Measurements from ENCODE around the gene VASN. TPM values are rescaled to one million over a fixed set of nuclear protein-coding genes. Genes with fewer than 3 reads are reported as not detected.
A peak's percentile ranks its signal among the peaks of the same experiment; 100 is the strongest.

The VASN gene
- total RNA-seq, 2 donors from 2014 or later: 2.2 to 4.8 TPM

DNA sequence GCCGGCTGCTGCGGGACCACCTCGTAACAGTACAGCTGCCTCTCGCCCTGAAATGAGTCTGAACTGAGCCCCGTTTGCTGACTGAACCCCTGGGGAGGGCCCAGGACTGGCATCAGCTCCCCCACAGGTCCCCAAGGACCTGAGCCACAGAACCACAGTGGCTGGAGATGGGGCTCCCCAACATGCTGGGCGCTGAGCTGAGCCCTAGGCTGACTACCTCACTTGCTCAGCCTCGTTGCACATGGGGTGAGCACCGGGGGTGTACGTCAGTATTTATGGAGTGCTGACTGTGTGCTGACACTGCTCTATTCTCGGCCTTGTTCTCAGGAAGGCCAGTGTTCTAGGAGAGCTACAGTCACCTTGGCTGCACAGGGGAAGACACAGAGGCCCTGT, 6.6 kb upstream of the VASN start:
- no peak for DNase-seq
- no peak for ATAC-seq
- intact Hi-C loops (cut with DNase I, micrococcal nuclease): no loop called here

- no peak for ATAC-seq
- intact Hi-C loops (cut with DNase I, micrococcal nuclease): no loop called here
- no peak for DNase-seq
Observed at GRCh38 chr16:4365615-4366014, 6.0 kb upstream of the VASN start.

- intact Hi-C loops (cut with DNase I, micrococcal nuclease): no loop called here
- no peak for DNase-seq
- ATAC-seq: no peak
Observed at GRCh38 chr16:4366016-4366415, 5.6 kb upstream of the VASN start.

DNA sequence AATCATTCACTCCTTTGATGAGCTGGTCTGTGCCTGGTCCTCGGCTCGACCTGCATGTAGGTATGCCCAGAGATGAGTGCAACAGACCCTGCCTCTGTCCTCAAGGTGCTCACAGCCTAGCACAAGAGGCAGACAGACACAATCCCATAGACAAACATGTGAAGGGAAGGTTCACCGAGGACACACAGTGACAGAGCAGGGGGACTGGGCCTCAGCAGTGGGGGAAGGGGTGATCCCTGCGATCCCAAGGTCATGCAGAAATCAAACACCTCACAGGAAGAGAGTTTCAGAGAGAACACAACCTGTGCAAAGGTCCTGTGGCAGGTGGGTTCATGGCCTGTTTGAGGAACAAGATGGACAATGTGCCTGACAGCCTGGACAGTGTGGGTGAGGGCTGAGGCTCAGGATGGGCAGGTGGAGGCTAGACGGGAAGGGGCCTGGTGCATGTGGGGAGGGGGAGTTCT, 4.2 kb upstream of the VASN start:
- intact Hi-C loops (cut with DNase I, micrococcal nuclease): no loop called here
- no peak for DNase-seq
- ATAC-seq: no peak

DNA sequence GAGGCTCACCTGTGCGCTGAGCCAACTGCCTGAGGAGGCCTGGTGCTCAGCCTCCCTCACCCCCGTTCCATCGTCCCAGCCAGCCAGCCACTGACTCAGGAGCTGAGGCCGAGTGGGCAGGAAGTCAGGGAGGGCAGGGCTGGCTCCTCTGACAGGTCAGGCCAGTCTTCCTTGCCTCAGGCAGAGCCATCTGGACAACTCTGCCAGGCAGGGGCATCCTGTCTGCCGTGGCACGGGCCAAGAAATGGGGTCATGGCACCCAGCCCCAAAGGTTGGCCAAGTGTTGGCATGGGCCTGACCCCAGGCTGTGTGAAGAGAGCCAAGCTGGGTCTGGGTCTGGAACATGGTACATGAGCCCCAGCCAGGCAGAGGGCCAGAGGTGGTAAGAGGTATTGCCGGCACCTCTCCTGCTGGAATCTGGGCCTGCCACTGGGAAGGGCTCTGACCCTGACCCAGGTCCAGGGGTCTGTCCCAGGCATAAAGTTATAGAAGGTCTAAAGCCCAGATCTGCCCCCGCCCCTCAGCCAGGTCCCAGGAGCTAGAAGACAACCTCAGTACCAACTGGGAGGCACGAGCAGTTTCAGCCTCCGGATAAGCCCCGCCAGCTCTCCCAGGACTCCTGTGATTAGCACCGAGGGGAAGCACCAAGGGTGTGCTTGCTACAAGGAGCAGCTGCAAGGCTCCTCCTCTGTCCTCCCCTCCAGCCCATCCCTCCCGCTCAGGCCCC, 2.5 kb upstream of the VASN start:
- no peak for ATAC-seq
- intact Hi-C loops (cut with DNase I, micrococcal nuclease): no loop called here
- no peak for DNase-seq

GRCh38 chr16:4370151-4370550, 1.5 kb upstream of the VASN start:
- intact Hi-C loops (cut with DNase I, micrococcal nuclease): no loop called here

GRCh38 chr16:4370570-4371356, 885 bp upstream of the VASN start:
- ATAC-seq: no peak
- DNase-seq: peak; percentile 50 to 58
- intact Hi-C loops (cut with DNase I, micrococcal nuclease): no loop called here

More at GRCh38 chr16:4370151-4370550, 1.5 kb upstream of the VASN start:
- no peak for DNase-seq
- no peak for ATAC-seq

- ATAC-seq (peak; percentile 47), DNase-seq (no peak)
Observed at GRCh38 chr16:4372001-4372577, 441 bp downstream of the VASN start.

GRCh38 chr16:4372578-4373355, 1.1 kb downstream of the VASN start:
- DNase-seq (peak; percentile 39 to 56), ATAC-seq (no peak)
- intact Hi-C loops (cut with DNase I, micrococcal nuclease): no loop called here

More at GRCh38 chr16:4372001-4372577, 441 bp downstream of the VASN start:
- intact Hi-C loops (cut with DNase I, micrococcal nuclease): no loop called here

DNA sequence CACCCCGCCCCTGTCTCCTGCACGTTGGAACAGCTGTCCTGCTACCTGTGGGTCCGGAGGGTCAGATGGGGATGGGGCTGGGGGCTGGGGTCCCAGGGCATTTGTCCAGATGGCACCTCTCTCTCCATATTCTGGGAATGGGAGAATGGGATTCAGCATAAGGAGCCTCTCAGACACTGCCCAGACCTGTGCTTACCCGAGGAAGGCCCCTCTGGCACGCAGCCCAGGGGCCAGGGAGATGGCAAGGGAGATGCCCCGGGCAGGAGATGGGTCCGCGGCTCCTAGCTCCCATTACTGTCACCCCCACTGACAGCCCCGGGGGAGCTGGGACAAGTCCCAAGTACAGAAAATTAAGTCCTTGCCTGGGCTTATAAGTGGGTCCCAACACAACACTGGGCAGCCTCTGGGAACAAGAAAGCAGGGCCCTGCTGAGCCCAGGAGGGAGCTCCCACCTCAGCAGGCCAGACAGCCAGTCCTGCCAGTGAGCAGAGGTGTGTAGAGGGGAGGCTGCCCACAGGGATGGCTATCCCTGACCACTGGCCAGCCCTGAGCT, 1.8 kb downstream of the VASN start:
- intact Hi-C loops (cut with DNase I, micrococcal nuclease): no loop called here
- ATAC-seq: no peak

DNA sequence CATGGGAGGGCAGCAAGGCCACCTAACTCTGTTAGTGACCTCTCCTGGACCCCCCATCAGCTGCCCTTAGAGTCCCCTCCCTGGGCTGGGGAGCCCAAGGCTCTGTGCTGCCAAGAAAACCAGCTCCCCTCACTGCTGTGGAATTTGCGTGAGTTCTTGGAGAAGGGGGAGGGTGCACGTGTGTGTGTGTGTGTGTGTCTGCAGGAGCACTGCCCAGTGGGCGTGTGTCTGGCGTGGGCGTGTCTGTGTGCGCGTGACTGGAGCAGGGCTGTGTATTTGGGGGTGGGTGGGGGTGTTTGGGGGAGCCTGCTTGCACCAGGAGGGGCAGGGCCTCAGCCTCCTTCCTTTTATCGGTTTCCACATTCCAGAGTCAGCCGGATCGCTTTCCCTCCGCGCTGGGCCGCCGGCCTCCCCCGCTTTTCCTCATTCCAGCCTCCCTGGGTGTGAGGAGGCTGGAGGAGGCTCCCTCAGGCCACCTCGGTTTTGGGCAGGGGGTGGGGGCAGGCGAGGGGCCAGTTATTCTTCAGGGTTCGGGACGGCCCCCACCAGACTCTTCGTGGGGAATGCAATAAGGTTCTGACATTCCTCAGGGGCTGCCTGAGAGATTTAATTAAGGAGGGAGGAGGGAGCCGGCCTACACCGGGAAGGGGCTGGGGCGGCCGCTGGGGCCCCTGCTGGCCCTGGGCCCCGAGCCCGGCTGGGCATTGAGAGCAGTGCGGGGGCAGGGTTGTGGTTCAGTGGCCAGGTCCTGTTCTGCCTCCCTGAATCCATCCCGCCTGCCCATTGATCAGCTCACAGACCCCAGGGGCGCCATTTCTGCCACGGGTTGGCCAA, 2.5 kb downstream of the VASN start:
- DNase-seq (peak; percentile 59 to 67), ATAC-seq (peak; percentile 15)
- intact Hi-C loops (cut with DNase I, micrococcal nuclease): no loop called here

More for the DNA sequence above, 1.8 kb downstream of the VASN start:
- DNase-seq: no peak

- intact Hi-C loops (cut with DNase I, micrococcal nuclease): no loop called here
Observed at GRCh38 chr16:4375717-4376116, 4.1 kb downstream of the VASN start.

GRCh38 chr16:4376126-4376892, 4.7 kb downstream of the VASN start:
- intact Hi-C loops (cut with DNase I, micrococcal nuclease): no loop called here
- DNase-seq: peak; percentile 66 to 73

More at GRCh38 chr16:4375717-4376116, 4.1 kb downstream of the VASN start:
- ATAC-seq (no peak), DNase-seq (no peak)

GRCh38 chr16:4376893-4377572, 5.4 kb downstream of the VASN start:
- intact Hi-C loops (cut with DNase I, micrococcal nuclease): no loop called here
- ATAC-seq (no peak), DNase-seq (no peak)

More at GRCh38 chr16:4376126-4376892, 4.7 kb downstream of the VASN start:
- no peak for ATAC-seq

DNA sequence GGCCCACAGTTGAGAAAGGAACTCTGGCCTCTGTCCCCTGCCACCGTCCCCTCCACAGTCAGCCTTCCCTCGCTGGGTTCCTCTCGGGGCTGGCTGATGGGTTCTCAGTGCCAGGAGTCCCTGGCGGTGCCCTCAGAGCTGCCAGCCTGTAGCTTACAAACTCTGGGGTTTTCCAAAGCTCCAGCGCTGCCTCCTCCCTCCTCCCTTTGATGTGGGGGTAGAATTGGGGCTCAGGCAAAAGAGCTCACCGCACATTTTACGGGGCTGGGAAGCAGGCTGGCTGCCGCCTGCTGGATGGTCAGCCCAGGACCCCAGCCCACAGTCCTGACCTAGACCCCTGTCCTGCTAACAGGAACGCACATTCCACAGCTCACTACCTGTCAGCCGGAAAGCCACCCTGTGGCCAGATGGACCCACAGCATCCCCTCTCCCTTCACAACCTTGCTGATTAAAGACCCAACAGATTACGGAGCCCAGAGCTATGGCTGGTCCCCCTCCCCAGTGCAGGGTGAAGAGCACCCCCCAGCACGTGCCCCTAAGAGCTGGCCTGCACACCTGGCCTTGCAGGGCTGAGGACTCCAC, 6.0 kb downstream of the VASN start:
- intact Hi-C loops (cut with DNase I, micrococcal nuclease): no loop called here
- DNase-seq (no peak), ATAC-seq (no peak)

DNA sequence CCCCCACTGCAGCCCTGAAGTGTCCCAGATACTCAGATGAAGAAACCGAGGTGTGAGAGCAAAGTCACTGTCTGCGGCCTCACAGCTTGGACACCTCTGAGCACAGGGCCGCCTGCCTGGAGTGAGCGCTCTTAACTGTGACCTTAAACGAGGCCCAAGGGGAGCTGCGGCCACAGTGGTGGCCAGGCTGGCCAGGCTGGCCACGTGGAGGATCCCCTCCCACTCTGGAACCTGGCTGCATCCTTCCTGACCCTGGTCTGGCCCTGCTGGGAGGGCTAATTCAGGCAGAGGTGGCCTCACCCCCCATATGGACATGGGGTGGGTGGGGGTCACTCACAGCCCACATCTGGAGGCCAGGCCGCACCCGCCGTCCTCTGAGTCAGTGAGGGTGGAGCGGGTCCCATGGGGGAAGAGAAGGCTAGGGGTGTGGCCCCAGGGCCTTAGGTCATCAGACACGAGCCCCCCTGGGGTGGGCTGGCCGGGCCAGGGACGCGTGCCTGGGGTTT, 6.6 kb downstream of the VASN start:
- no peak for DNase-seq
- no peak for ATAC-seq
- intact Hi-C loops (cut with DNase I, micrococcal nuclease): no loop called here

Measured in left colon (tissue), 2 donors.